Measurements from ENCODE around the gene RNU2-1. TPM values are rescaled to one million over a fixed set of nuclear protein-coding genes. Genes with fewer than 3 reads are reported as not detected.
"Not testable (repeated sequence)": the region's sequence is repeated elsewhere in the genome, so short reads cannot be mapped to it uniquely, and the experiment has no call there.

Gene RNU2-1
- total RNA-seq, 4 donors from 2014 or later = not detected

DNA sequence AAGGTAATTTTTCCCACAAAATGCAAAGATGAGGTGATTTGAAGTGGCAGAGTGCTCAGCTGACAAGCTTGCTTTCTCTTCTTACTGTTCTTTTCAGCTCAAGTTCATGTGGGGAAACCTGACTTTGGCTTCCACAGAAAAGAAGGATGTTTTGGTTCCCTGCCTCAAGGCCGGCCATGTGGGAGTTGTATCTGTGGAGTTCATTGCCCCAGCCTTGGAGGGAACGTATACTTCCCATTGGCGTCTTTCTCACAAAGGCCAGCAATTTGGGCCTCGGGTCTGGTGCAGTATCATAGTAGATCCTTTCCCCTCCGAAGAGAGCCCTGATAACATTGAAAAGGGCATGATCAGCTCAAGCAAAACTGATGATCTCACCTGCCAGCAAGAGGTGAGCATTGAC lies 40.5 kb downstream of the RNU2-1 start:
- Histone ChIP-seq H3K36me3 (peaks cover 51 to 100% of the 10 kb centered on the region in 2 donors), H3K4me3 (no peak overlapping the region), H3K27ac (no peak overlapping the region), H3K27me3 (no peaks in the 10 kb centered on the region), H3K4me1 (no peaks in the 10 kb centered on the region), H3K9me3 (no peaks in the 10 kb centered on the region)
- TF ChIP-seq, protein P1, sequence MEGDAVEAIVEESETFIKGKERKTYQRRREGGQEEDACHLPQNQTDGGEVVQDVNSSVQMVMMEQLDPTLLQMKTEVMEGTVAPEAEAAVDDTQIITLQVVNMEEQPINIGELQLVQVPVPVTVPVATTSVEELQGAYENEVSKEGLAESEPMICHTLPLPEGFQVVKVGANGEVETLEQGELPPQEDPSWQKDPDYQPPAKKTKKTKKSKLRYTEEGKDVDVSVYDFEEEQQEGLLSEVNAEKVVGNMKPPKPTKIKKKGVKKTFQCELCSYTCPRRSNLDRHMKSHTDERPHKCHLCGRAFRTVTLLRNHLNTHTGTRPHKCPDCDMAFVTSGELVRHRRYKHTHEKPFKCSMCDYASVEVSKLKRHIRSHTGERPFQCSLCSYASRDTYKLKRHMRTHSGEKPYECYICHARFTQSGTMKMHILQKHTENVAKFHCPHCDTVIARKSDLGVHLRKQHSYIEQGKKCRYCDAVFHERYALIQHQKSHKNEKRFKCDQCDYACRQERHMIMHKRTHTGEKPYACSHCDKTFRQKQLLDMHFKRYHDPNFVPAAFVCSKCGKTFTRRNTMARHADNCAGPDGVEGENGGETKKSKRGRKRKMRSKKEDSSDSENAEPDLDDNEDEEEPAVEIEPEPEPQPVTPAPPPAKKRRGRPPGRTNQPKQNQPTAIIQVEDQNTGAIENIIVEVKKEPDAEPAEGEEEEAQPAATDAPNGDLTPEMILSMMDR (IDR thresholded peaks at IDR 0.05) = no peak
- no peak for TF ChIP-seq POLR2A (IDR thresholded peaks at IDR 0.05)
- TF ChIP-seq POLR2AphosphoS5 (IDR thresholded peaks at IDR 0.05) = no peak
- no peak for TF ChIP-seq EP300 (IDR thresholded peaks at IDR 0.05)
- no peak for ATAC-seq
- WGBS, 2 donors (ENCODE audit: low coverage in 1 of 2) = 78 to 80% methylated on average over 1 to 5 of the region's 5 CpGs

DNA sequence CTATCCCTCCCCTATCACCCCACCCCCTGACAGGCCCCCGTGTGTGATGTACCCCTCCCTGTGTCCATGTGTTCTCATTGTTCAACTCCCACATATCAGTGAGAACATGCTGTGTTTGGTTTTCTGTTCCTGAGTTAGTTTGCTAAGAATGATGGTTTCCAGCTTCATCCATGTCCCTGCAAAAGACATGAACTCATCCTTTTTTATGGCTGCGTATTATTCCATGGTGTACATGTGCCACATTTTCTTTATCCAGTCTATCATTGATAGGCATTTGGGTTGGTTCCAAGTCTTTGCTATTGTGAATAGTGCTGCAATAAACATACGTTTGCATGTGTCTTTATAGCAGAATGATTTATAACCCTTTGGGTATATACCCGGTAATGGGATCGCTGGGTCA lies 47.1 kb downstream of the RNU2-1 start:
- not testable (repeated sequence) for ATAC-seq, H3K4me1 ChIP-seq, H3K27ac ChIP-seq, H3K9me3 ChIP-seq, H3K27me3 ChIP-seq, H3K4me3 ChIP-seq
- peaks cover 21 to 100% of the 10 kb centered on the region in 2 donors for H3K36me3 ChIP-seq
- WGBS, 2 donors (ENCODE audit: low coverage in 1 of 2) = 89 to 100% methylated on average over 1 to 4 of the region's 5 CpGs

DNA sequence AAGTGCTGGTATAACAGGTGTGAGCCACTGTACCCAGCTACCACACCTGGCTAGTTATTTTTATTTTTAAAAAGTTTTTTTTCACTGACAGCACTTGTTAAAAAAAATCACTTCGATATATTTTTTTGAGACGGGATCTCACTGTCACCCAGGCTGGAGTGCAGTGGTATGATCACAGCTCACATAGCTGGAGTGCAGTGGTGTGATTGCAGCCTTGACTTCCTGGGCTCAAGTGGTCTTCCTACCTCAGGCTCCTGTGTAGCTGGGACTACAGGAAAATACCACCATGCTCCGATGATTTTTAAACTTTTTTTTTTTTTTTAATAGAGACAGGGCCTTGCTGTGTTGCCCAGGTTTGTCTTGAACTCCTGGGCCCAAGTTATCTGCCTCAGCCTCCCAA lies 49.9 kb downstream of the RNU2-1 start:
- TF ChIP-seq POLR2AphosphoS5 (IDR thresholded peaks at IDR 0.05) (no peak), POLR2A (IDR thresholded peaks at IDR 0.05) (no peak), EP300 (IDR thresholded peaks at IDR 0.05) (no peak)
- TF ChIP-seq, protein P1 (IDR thresholded peaks at IDR 0.05) = no peak
- WGBS, 2 donors (ENCODE audit: low coverage in 1 of 2) = 89 to 97% methylated on average over 3 of the region's 3 CpGs

More for the DNA sequence above, 49.9 kb downstream of the RNU2-1 start:
- H3K4me3 ChIP-seq = no peak overlapping the region
- H3K4me1 ChIP-seq = peaks cover 0 to 12% (median 0%) of the 10 kb centered on the region in 3 donors
- H3K27ac ChIP-seq = no peak overlapping the region
- no peak for ATAC-seq
- no peaks in the 10 kb centered on the region for H3K9me3 ChIP-seq
- H3K36me3 ChIP-seq = peaks cover 2 to 100% of the 10 kb centered on the region in 2 donors
- H3K27me3 ChIP-seq = no peaks in the 10 kb centered on the region

Small RNA genes lying within 50 kb of the gene (small RNA-seq; reads per million reads assigned to genes)
- gene RF00004 (0 reads per million in 4 donors), gene RNU2-1 (0 reads per million in 4 donors)

Other genes with a start within 250 kb of the RNU2-1 start
- gene RPL27, start 235.6 kb downstream of the RNU2-1 start, total RNA-seq = 1,000 to 10,000 TPM in 3 of 4 donors, 100 to 1,000 TPM in 1; 854 to 1,510 (median 1,196) TPM
- gene IFI35, start 227.2 kb downstream of the RNU2-1 start, total RNA-seq = 10 to 100 TPM; 17.1 to 27.9 (median 22.9) TPM
- 100 to 1,000 TPM in 3 of 4 donors, 10 to 100 TPM in 1; 89.2 to 187 (median 139) TPM for gene VAT1, start 211.6 kb downstream of the RNU2-1 start, total RNA-seq
- 1 to 10 TPM; 1.5 to 4.5 (median 2.5) TPM for gene RND2, start 208.7 kb downstream of the RNU2-1 start, total RNA-seq
- 1 to 10 TPM; 4.9 to 7.9 (median 6.1) TPM for gene BRCA1, start 108.6 kb downstream of the RNU2-1 start, total RNA-seq
- gene NBR1, start 62.8 kb downstream of the RNU2-1 start, total RNA-seq = 100 to 1,000 TPM in 3 of 4 donors, 10 to 100 TPM in 1; 99.2 to 152 (median 126) TPM
- gene TMEM106A, start 22.1 kb downstream of the RNU2-1 start, total RNA-seq = 10 to 100 TPM in 1 of 4 donors, 1 to 10 TPM in 3; 3.7 to 13.5 (median 4.4) TPM
- not detected for gene CCDC200, start 5.4 kb downstream of the RNU2-1 start, total RNA-seq
- gene ARL4D, start 165.0 kb upstream of the RNU2-1 start, total RNA-seq = 10 to 100 TPM; 18.2 to 35.8 (median 20.2) TPM
- gene DHX8, start 250.0 kb upstream of the RNU2-1 start, total RNA-seq = 10 to 100 TPM; 29.6 to 40.9 (median 34.1) TPM